Left ventricle myocardium inferior (tissue), 1 donor: ENCODE measurements around the gene OR5F1. TPM values are rescaled to one million over a fixed set of nuclear protein-coding genes. Genes with fewer than 3 reads are reported as not detected.

Source experiments
- DNase-seq: peaks from one replicate; pipeline ENCODE4 v3.0.0-alpha.2; 2020
- H3K27ac ChIP-seq: fragments of 200-600 bp; replicated peaks from 2 replicates; pipeline ENCODE4 v1.8.0; 2021
- H3K27me3 ChIP-seq: fragments of 200-600 bp; 2 replicates; pipeline ENCODE4 v1.8.0; 2021; ENCODE audit warnings: low read depth
- H3K36me3 ChIP-seq: fragments of 200-600 bp; 2 replicates; pipeline ENCODE4 v1.8.0; 2021
- H3K4me1 ChIP-seq: fragments of 200-600 bp; 2 replicates; pipeline ENCODE4 v1.8.0; 2021
- H3K4me3 ChIP-seq: fragments of 200-600 bp; 2 replicates; pipeline ENCODE4 v1.8.0; 2021; ENCODE audit warnings: mild to moderate bottlenecking, moderate library complexity
- H3K9me3 ChIP-seq: fragments of 200-600 bp; replicated peaks from 2 replicates; pipeline ENCODE4 v1.8.0; 2021
- intact Hi-C: fragments of 100-400 bp; cut with micrococcal nuclease; formaldehyde crosslinking; loops from one replicate; pipeline ENCODE4 v1.11.0; 2022
- total RNA-seq: library from RNA; stranded (reverse); fragmentation: NEBNext Ultra II Directional; extraction: Animal tissue kit (Norgen Biotek cat#: 25700); gene quantifications from one replicate; pipeline ENCODE4 v1.2.1, GENCODE V29; 2021
- TF ChIP-seq, protein P1 (sequence below): fragments of 200-600 bp; IDR thresholded peaks from 2 replicates; pipeline ENCODE4 v1.8.0; 2021; ENCODE audit warnings: antibody characterized with exemption, mild to moderate bottlenecking, borderline replicate concordance
- donor health status: DM: no; HTN: yes; CAD: no; lungs with severe emphysema.

OR5F1 gene
- total RNA-seq, 1 donor from 2014 or later = not detected

DNA sequence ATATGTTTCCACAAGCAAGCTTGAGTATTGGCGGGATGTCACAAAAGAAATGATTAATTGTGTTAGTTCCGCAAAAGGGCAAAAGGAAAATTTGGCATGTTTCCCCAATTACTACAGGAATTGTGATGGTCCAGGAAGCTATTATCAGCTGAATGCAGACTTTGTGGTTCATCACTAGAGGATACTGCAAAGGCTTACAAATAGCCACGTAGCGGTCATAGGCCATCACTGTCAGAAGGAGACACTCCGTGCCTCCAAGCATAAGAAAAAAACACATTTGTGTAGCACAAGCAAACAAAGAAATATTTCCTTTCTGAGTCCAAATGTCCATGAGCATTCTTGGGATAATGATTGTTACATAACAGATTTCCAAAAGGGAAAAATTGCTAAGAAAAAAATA is 26.5 kb downstream of the OR5F1 start:
- DNase-seq = no peak

DNA sequence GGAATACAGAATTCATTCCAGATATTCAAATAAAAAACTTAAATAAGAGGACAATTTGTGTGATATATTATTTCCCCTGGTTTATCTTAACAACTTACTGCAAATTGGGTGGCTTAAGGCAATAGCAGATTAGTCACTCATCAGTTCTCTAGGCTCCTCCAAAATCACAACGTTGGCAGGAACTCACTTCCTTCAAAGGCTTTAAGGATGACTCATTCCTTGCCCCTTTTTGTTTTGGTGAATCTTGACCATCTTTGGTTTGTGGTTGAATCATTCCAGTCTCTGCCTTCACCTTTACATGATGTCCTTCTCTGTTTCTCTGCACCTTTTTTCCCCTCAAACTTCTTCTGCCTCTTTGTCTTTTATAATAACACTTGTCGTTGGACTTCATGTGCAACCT is 28.0 kb downstream of the OR5F1 start:
- no peak for DNase-seq
- H3K27ac ChIP-seq = no peak overlapping the region
- intact Hi-C loops = no loop called here
- no peaks in the 10 kb centered on the region for H3K9me3 ChIP-seq
- no peaks in the 10 kb centered on the region for H3K36me3 ChIP-seq
- TF ChIP-seq, protein P1, sequence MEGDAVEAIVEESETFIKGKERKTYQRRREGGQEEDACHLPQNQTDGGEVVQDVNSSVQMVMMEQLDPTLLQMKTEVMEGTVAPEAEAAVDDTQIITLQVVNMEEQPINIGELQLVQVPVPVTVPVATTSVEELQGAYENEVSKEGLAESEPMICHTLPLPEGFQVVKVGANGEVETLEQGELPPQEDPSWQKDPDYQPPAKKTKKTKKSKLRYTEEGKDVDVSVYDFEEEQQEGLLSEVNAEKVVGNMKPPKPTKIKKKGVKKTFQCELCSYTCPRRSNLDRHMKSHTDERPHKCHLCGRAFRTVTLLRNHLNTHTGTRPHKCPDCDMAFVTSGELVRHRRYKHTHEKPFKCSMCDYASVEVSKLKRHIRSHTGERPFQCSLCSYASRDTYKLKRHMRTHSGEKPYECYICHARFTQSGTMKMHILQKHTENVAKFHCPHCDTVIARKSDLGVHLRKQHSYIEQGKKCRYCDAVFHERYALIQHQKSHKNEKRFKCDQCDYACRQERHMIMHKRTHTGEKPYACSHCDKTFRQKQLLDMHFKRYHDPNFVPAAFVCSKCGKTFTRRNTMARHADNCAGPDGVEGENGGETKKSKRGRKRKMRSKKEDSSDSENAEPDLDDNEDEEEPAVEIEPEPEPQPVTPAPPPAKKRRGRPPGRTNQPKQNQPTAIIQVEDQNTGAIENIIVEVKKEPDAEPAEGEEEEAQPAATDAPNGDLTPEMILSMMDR = no peak
- H3K27me3 ChIP-seq = no peaks in the 10 kb centered on the region
- no peaks in the 10 kb centered on the region for H3K4me1 ChIP-seq
- H3K4me3 ChIP-seq = no peak overlapping the region

More for the DNA sequence above, 26.5 kb downstream of the OR5F1 start:
- no peaks in the 10 kb centered on the region for H3K36me3 ChIP-seq
- H3K9me3 ChIP-seq = no peaks in the 10 kb centered on the region
- TF ChIP-seq, protein P1 = no peak
- intact Hi-C loops = no loop called here
- no peak overlapping the region for H3K27ac ChIP-seq
- no peaks in the 10 kb centered on the region for H3K4me1 ChIP-seq
- H3K27me3 ChIP-seq = no peaks in the 10 kb centered on the region
- H3K4me3 ChIP-seq = no peak overlapping the region

DNA sequence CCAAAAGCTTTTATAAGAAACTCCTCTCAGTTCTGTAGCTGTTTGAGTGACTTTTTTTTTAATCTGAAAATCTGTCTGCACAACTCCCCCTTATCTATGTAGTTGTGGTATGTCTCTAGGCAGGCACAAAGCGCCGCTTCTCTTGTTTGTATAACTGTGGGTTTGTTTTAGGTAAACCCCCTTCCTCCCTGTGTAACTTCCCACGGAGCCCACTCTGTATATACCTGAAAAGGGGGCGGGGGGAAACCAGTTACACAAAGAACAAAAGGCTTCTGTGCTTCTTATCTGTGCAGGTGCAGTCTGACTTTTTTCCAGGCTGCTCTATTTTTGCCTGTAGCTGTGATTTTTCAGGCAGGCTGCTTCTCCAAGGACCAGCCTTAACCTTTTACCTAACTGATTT is 37.9 kb downstream of the OR5F1 start:
- TF ChIP-seq, protein P1 = no peak
- DNase-seq = no peak
- Histone ChIP-seq H3K9me3 (no peaks in the 10 kb centered on the region), H3K27ac (no peak overlapping the region), H3K4me1 (no peaks in the 10 kb centered on the region), H3K27me3 (no peaks in the 10 kb centered on the region), H3K4me3 (no peak overlapping the region), H3K36me3 (no peaks in the 10 kb centered on the region)
- intact Hi-C loops = no loop called here

DNA sequence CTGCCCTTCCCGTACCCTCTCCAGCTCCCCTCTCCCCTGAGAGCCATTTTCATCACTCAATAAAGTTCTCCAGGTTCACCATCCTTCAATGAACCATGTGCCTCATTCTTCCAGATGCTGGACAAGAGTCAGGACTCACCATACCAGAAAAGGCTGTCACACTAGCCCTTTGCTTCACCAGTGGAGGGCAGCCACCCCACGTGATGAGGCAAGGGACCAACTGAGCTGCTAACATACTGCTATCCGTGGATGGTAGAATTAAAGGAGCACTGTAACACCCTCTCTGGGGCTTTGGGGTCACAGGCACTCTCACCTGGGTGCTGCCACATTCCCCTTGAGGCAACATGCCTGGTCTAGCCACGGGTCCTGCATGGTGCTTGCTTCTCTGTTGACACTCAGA is 45.1 kb downstream of the OR5F1 start:
- TF ChIP-seq, protein P1 = no peak
- intact Hi-C loops = no loop called here
- no peak overlapping the region for H3K4me3 ChIP-seq
- no peaks in the 10 kb centered on the region for H3K27me3 ChIP-seq
- no peak for DNase-seq
- H3K27ac ChIP-seq = no peak overlapping the region
- H3K36me3 ChIP-seq = no peaks in the 10 kb centered on the region
- no peaks in the 10 kb centered on the region for H3K9me3 ChIP-seq
- no peaks in the 10 kb centered on the region for H3K4me1 ChIP-seq

Other genes with a start within 250 kb of the OR5F1 start
- not detected for gene OR5D13, start 221.2 kb downstream of the OR5F1 start, total RNA-seq
- not detected for gene OR5D14, start 199.1 kb downstream of the OR5F1 start, total RNA-seq
- not detected for gene OR5L1, start 183.3 kb downstream of the OR5F1 start, total RNA-seq
- gene OR5D18, start 175.0 kb downstream of the OR5F1 start, total RNA-seq = not detected
- not detected for gene OR5L2, start 167.4 kb downstream of the OR5F1 start, total RNA-seq
- not detected for gene OR5D16, start 155.9 kb downstream of the OR5F1 start, total RNA-seq
- not detected for gene TRIM51, start 111.3 kb downstream of the OR5F1 start, total RNA-seq
- not detected for gene OR5W2, start 80.0 kb downstream of the OR5F1 start, total RNA-seq
- not detected for gene OR5I1, start 58.2 kb downstream of the OR5F1 start, total RNA-seq
- not detected for gene OR10AG1, start 24.7 kb downstream of the OR5F1 start, total RNA-seq
- not detected for gene OR5AS1, start 33.0 kb upstream of the OR5F1 start, total RNA-seq
- not detected for gene OR8I2, start 98.7 kb upstream of the OR5F1 start, total RNA-seq
- not detected for gene OR8H2, start 109.1 kb upstream of the OR5F1 start, total RNA-seq
- gene OR8H3, start 127.7 kb upstream of the OR5F1 start, total RNA-seq = not detected
- gene OR8J3, start 145.6 kb upstream of the OR5F1 start, total RNA-seq = not detected
- not detected for gene OR8K5, start 165.7 kb upstream of the OR5F1 start, total RNA-seq
- gene OR5J2, start 182.0 kb upstream of the OR5F1 start, total RNA-seq = not detected
- gene OR5T2, start 239.6 kb upstream of the OR5F1 start, total RNA-seq = not detected